Neuronal stem cell (in vitro differentiated cells): ENCODE data around the gene CLK3.

Source experiments
- DNase-seq: peaks from one replicate; pipeline ENCODE4 v3.0.0-alpha.2; 2013; ENCODE audit warnings: low spot score
- H2AFZ ChIP-seq: one replicate; pipeline ENCODE4 v1.6.1; 2013; ENCODE audit warnings: mild to moderate bottlenecking, low read length, inconsistent platforms
- H2AK5ac ChIP-seq: 2 replicates; pipeline ENCODE4 v1.6.1; 2013; ENCODE audit warnings: low read depth, mild to moderate bottlenecking, inconsistent platforms, low read length, moderate library complexity, mixed read lengths
- H2BK120ac ChIP-seq: 2 replicates; pipeline ENCODE4 v1.6.1; 2013; ENCODE audit warnings: low read depth, mild to moderate bottlenecking, inconsistent platforms, low read length, moderate library complexity, mixed read lengths
- H2BK12ac ChIP-seq: one replicate; pipeline ENCODE4 v1.6.1; 2013; ENCODE audit warnings: low read length, inconsistent platforms
- H2BK15ac ChIP-seq: 2 replicates; pipeline ENCODE4 v1.6.1; 2013; ENCODE audit warnings: mild to moderate bottlenecking, low read length, inconsistent platforms, mixed read lengths
- H2BK5ac ChIP-seq: one replicate; pipeline ENCODE4 v1.6.1; 2013; ENCODE audit warnings: inconsistent platforms, mild to moderate bottlenecking, low read length, moderate library complexity
- H3K14ac ChIP-seq: one replicate; pipeline ENCODE4 v1.6.1; 2013; ENCODE audit warnings: low read length, inconsistent platforms
- H3K18ac ChIP-seq: 2 replicates; pipeline ENCODE4 v1.6.1; 2013; ENCODE audit warnings: low read length, inconsistent platforms
- H3K23ac ChIP-seq: 2 replicates; pipeline ENCODE4 v1.6.1; 2013; ENCODE audit warnings: low read depth, mild to moderate bottlenecking, mixed read lengths, low read length, inconsistent platforms; ENCODE audit not compliant: poor library complexity
- H3K27ac ChIP-seq: replicated peaks from 3 replicates; pipeline ENCODE4 v1.5.1; 2013; ENCODE audit warnings: low read length, inconsistent platforms
- H3K27me3 ChIP-seq, 3 experiments: 2 replicates each; pipeline ENCODE4 v1.6.1; 2013; ENCODE audit warnings: low read length in 3 of 3, mild to moderate bottlenecking in 2 of 3, inconsistent platforms in 1 of 3, low read depth in 1 of 3, mixed read lengths in 1 of 3, moderate library complexity in 1 of 3; ENCODE audit not compliant: control insufficient read depth in 3 of 3, insufficient read depth in 3 of 3
- H3K36me3 ChIP-seq, 2 donors: replicated peaks in 1 of 2; 2 replicates each; pipeline ENCODE4 v1.6.1; 2013; ENCODE audit warnings: low read length in 2 of 2; ENCODE audit not compliant: control insufficient read depth in 2 of 2, insufficient read depth in 2 of 2
- H3K4ac ChIP-seq: 2 replicates; pipeline ENCODE4 v1.6.1; 2013; ENCODE audit warnings: inconsistent platforms, mild to moderate bottlenecking, low read length, moderate library complexity
- H3K4me1 ChIP-seq, 2 donors: 1 replicate in 1 of 2; 2 replicates in 1 of 2; pipeline ENCODE4 v1.6.1; 2013; ENCODE audit warnings: low read length in 2 of 2, low read depth in 1 of 2; ENCODE audit not compliant: control insufficient read depth in 2 of 2, insufficient read depth in 1 of 2
- H3K4me2 ChIP-seq: one replicate; pipeline ENCODE4 v1.6.1; 2013; ENCODE audit warnings: mild to moderate bottlenecking, low read length, inconsistent platforms; ENCODE audit not compliant: insufficient read depth, poor library complexity, severe bottlenecking
- H3K4me3 ChIP-seq, 2 donors: 2 replicates each; pipeline ENCODE4 v1.5.1; 2013; ENCODE audit warnings: low read length in 2 of 2, mild to moderate bottlenecking in 2 of 2, inconsistent platforms in 1 of 2, moderate library complexity in 1 of 2
- H3K79me1 ChIP-seq: one replicate; pipeline ENCODE4 v1.6.1; 2013; ENCODE audit warnings: low read depth, mild to moderate bottlenecking, inconsistent platforms, low read length, moderate library complexity
- H3K9ac ChIP-seq: one replicate; pipeline ENCODE4 v1.6.1; 2013; ENCODE audit warnings: mild to moderate bottlenecking, low read depth, low read length, inconsistent platforms; ENCODE audit not compliant: poor library complexity
- H3K9me3 ChIP-seq, 2 donors: replicated peaks in 1 of 2; 2 replicates each; pipeline versions ENCODE3 to v1.6.1; 2013; ENCODE audit warnings: low read length in 2 of 2, mild to moderate bottlenecking in 2 of 2, inconsistent platforms in 1 of 2, low read depth in 1 of 2, mixed read lengths in 1 of 2, moderate library complexity in 1 of 2; ENCODE audit not compliant: control insufficient read depth in 2 of 2, insufficient read depth in 1 of 2
- H4K8ac ChIP-seq: one replicate; pipeline ENCODE4 v1.6.1; 2013; ENCODE audit warnings: low read depth, mild to moderate bottlenecking, inconsistent platforms, low read length, moderate library complexity
- H4K91ac ChIP-seq: one replicate; pipeline ENCODE4 v1.6.1; 2013; ENCODE audit warnings: low read length, low read depth, mild to moderate bottlenecking, inconsistent platforms; ENCODE audit not compliant: poor library complexity
- WGBS, 2 donors: extraction: QIAGEN DNeasy Blood & Tissue Kit; methylation state at CpG; one replicate each; pipeline ENCODE4 v1.1.7; 2013; ENCODE audit warnings: missing lambda C conversion rate in 2 of 2, mixed read lengths in 1 of 2; ENCODE audit not compliant: insufficient read length in 2 of 2, insufficient replicate concordance in 1 of 2; ENCODE audit errors: extremely low coverage in 2 of 2; 5-methylcytosine and 5-hydroxymethylcytosine counted together

CLK3 gene

GRCh38 chr15:74604983-74605794 is 10.4 kb upstream of the CLK3 start:
- H3K27ac ChIP-seq: no peak overlapping the region
- no peak overlapping the region for H3K14ac ChIP-seq
- H3K79me1 ChIP-seq: no peaks in the 10 kb centered on the region
- H3K9me3 ChIP-seq: no peaks in the 10 kb centered on the region
- peaks cover 0 to under 1% of the 10 kb centered on the region in 2 donors for H3K4me1 ChIP-seq
- H2BK15ac ChIP-seq: peak overlapping the region; percentile 6
- peak overlapping the region; percentile 40 for H2AK5ac ChIP-seq
- no peak overlapping the region for H2BK12ac ChIP-seq
- H2BK120ac ChIP-seq: no peak overlapping the region
- H3K4ac ChIP-seq: no peak overlapping the region
- peak overlapping the region; percentile 71 for H2BK5ac ChIP-seq
- H4K91ac ChIP-seq: no peak overlapping the region
- DNase-seq: no peak
- H4K8ac ChIP-seq: no peak overlapping the region
- peak overlapping the region; percentile 12 for H3K18ac ChIP-seq
- WGBS, 2 donors: no CpG with 5 or more reads among the region's 12 CpGs
- H2AFZ ChIP-seq: no peak overlapping the region
- H3K36me3 ChIP-seq: no peaks in the 10 kb centered on the region
- H3K27me3 ChIP-seq: no peaks in the 10 kb centered on the region
- H3K23ac ChIP-seq: peak overlapping the region; percentile 53
- no peak overlapping the region for H3K4me3 ChIP-seq
- no peak overlapping the region for H3K4me2 ChIP-seq
- H3K9ac ChIP-seq: no peak overlapping the region

DNA sequence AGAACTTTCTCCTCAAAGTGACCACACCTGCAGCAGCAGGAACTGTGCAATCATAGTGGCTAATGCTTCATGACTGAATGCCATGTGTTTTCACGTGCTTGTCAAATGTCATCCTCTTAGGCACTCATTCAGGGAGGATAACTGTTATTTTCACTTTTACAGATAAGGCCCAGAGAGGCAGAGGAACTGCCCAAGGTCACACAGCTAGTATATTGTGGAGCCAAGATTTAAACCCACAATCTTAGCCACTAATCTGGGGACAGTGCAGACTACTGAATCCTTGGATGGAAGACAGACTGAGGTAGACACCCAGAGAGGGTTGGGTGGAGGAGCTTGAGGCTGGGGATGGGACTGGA is 9.9 kb upstream of the CLK3 start:
- H3K4me2 ChIP-seq: no peak overlapping the region
- no peak overlapping the region for H3K14ac ChIP-seq
- no peak overlapping the region for H4K8ac ChIP-seq
- H3K4me1 ChIP-seq: peaks cover 0 to 5% of the 10 kb centered on the region in 2 donors
- H2BK5ac ChIP-seq: no peak overlapping the region
- no peak overlapping the region for H3K27ac ChIP-seq
- no peak overlapping the region for H2BK120ac ChIP-seq
- no peak overlapping the region for H3K18ac ChIP-seq
- no peak overlapping the region for H3K4ac ChIP-seq
- H4K91ac ChIP-seq: no peak overlapping the region
- no peak overlapping the region for H2BK12ac ChIP-seq
- H3K9me3 ChIP-seq: no peaks in the 10 kb centered on the region
- H2AK5ac ChIP-seq: no peak overlapping the region
- DNase-seq: no peak
- H2BK15ac ChIP-seq: no peak overlapping the region
- no peak overlapping the region for H3K23ac ChIP-seq
- no peaks in the 10 kb centered on the region for H3K79me1 ChIP-seq
- no peak overlapping the region for H3K4me3 ChIP-seq
- no peaks in the 10 kb centered on the region for H3K27me3 ChIP-seq
- WGBS, 2 donors: no CpG with 5 or more reads among the region's 1 CpG
- H2AFZ ChIP-seq: no peak overlapping the region
- H3K9ac ChIP-seq: no peak overlapping the region
- H3K36me3 ChIP-seq: no peaks in the 10 kb centered on the region

GRCh38 chr15:74608786-74609185 is 6.8 kb upstream of the CLK3 start:
- Histone ChIP-seq H3K9ac (no peak overlapping the region), H2BK12ac (no peak overlapping the region), H2AK5ac (peak overlapping the region; percentile 56), H2BK15ac (peak overlapping the region; percentile 39), H2BK5ac (no peak overlapping the region), H3K4me2 (no peak overlapping the region), H2BK120ac (no peak overlapping the region), H3K14ac (no peak overlapping the region), H3K9me3 (no peaks in the 10 kb centered on the region), H3K18ac (no peak overlapping the region), H4K8ac (no peak overlapping the region), H3K4ac (no peak overlapping the region), H3K27ac (no peak overlapping the region), H4K91ac (no peak overlapping the region), H3K36me3 (no peaks in the 10 kb centered on the region), H2AFZ (no peak overlapping the region), H3K23ac (no peak overlapping the region), H3K4me1 (peaks cover 0 to 5% of the 10 kb centered on the region in 2 donors), H3K4me3 (no peak overlapping the region), H3K27me3 (peaks cover 0 to 3% (median 0%) of the 10 kb centered on the region in 3 experiments), H3K79me1 (no peaks in the 10 kb centered on the region)
- DNase-seq: no peak
- no CpG with 5 or more reads among the region's 3 CpGs for WGBS, 2 donors

- Histone ChIP-seq H2AK5ac (peak overlapping the region; percentile 48), H2BK5ac (no peak overlapping the region), H3K4me1 (peaks cover 0 to 5% of the 10 kb centered on the region in 2 donors), H4K8ac (no peak overlapping the region), H3K4me3 (no peak overlapping the region), H3K27ac (no peak overlapping the region), H3K18ac (no peak overlapping the region), H2BK120ac (no peak overlapping the region), H3K36me3 (no peaks in the 10 kb centered on the region), H2BK15ac (peak overlapping the region; percentile 71), H3K27me3 (peaks cover 0 to 3% (median 0%) of the 10 kb centered on the region in 3 experiments), H2BK12ac (no peak overlapping the region), H2AFZ (no peak overlapping the region), H3K9me3 (no peaks in the 10 kb centered on the region), H3K14ac (no peak overlapping the region), H3K9ac (no peak overlapping the region), H3K4me2 (no peak overlapping the region), H3K4ac (no peak overlapping the region), H4K91ac (no peak overlapping the region), H3K79me1 (no peaks in the 10 kb centered on the region), H3K23ac (no peak overlapping the region)
- WGBS, 2 donors: no CpG with 5 or more reads among the region's 3 CpGs
- no peak for DNase-seq
Observed at GRCh38 chr15:74609938-74610301, 5.7 kb upstream of the CLK3 start.
